AG04449 (cell line): ENCODE data around the gene FBP2.

Source experiments
- CTCF ChIA-PET: fragments of 350-600 bp; formaldehyde crosslinking; extraction: SDS; loops from one replicate; lab custom pipeline; 2021; ENCODE audit warnings: antibody characterized with exemption; lab: Yijun Ruan, JAX
- POLR2A ChIA-PET: fragments of 400-600, 350-600 bp; formaldehyde crosslinking; extraction: SDS; loops from one replicate; lab custom pipeline; 2020; ENCODE audit warnings: antibody characterized with exemption, inconsistent platforms; lab: Yijun Ruan, JAX
- DNase-seq: peaks from one replicate; pipeline ENCODE4 v3.0.0-alpha.2; 2010; ENCODE audit warnings: low read depth, low spot score
- H3K4me3 ChIP-seq: 2 replicates; pipeline ENCODE4 v1.5.1; 2011; ENCODE audit warnings: low read depth, mild to moderate bottlenecking, control low read depth, low read length
- CTCF ChIP-seq: IDR thresholded peaks from one replicate; pipeline ENCODE4 v1.5.1; 2011; ENCODE audit warnings: mild to moderate bottlenecking, moderate library complexity, low read length, control low read depth, inconsistent platforms; ENCODE audit not compliant: insufficient read depth; ENCODE audit errors: missing control alignments

Gene FBP2

DNA sequence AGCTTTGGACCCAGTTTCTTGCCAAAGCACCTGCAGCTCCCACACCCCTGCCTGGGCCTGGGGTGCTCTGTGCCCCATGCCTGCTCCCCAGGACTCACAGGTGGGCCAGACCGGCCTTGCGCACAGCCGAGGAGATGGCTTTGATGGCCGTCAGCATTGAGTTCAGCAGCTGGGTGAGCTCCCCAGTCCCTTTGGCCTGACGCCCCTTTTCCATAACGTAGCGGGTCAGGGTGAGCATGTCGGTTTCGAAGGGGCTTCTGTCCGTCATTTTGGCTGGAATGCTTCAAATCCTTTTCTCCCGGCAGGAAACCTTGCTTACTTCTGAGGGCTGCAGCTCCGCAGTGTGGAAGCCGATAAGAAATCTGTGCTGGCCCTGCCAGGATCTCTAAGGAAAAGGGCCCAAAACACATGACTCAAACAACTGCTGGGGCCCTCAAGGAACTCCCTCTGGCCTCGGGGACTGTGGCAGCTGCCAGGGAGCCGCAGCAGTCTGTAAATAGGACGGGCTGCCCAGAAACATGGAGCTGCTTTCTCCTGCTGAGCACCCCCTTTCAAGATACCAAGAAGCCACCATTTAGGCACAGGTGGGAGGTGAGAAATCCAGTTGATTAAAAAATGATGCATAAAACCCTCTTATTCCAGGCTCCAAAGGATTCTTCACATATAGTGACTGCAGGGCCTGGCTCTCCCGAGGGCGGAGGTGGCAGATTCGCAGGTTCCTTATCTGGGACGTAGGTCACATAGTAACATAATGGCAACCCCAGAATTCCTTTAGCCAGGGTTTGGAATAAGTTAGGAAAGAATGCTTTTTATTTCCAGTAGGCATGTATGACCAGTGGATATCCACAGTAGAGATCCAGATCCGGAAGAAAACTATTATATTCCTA, at the start of gene FBP2:
Gene FBP2, minus strand, starts transcription at position 366 of the 887 bp plus-strand sequence. Its CDS starts 98 bp downstream, at position 268.
- DNase-seq, result no peak
- CTCF ChIA-PET, result no interaction called here
- no peak within 1 kb of the TSS for H3K4me3 ChIP-seq
- no peak for TF ChIP-seq CTCF
- POLR2A ChIA-PET, result no interaction called here

GRCh38 chr9:94643176-94643575, 49.6 kb upstream of the FBP2 start:
- TF ChIP-seq CTCF, result no peak

DNA sequence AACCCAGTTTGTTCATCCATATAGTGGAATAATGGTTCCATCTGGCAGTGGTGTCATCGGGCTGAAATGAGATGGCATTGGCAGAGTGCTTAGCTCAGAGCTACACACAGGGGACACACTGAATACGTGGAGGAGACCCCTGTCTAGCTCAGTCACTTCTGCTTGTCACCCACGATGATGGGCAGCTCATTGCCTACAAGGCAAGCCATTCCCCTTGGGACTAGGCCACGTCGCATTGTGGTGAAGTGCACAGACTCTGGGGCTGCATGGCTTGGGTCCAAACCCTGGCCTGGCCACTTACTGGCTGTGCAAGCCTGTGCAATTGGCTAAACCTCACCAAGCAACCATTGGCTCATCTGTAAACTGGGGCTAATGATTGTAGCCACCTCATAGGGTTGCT, 48.9 kb upstream of the FBP2 start:
- no peak for TF ChIP-seq CTCF
- no peak overlapping the region for H3K4me3 ChIP-seq
- ChIA-PET POLR2A (no interaction called here), CTCF (interaction anchor here (0.8 kb wide), 1 partner anchor 38 kb away, joined by 3 read pairs; no protein-coding TSS in a partner anchor)
- DNase-seq, result no peak

More at GRCh38 chr9:94643176-94643575, 49.6 kb upstream of the FBP2 start:
- ChIA-PET CTCF (interaction anchor here (0.8 kb wide), 1 partner anchor 38 kb away, joined by 3 read pairs; no protein-coding TSS in a partner anchor), POLR2A (no interaction called here)
- DNase-seq, result no peak
- no peak overlapping the region for H3K4me3 ChIP-seq

DNA sequence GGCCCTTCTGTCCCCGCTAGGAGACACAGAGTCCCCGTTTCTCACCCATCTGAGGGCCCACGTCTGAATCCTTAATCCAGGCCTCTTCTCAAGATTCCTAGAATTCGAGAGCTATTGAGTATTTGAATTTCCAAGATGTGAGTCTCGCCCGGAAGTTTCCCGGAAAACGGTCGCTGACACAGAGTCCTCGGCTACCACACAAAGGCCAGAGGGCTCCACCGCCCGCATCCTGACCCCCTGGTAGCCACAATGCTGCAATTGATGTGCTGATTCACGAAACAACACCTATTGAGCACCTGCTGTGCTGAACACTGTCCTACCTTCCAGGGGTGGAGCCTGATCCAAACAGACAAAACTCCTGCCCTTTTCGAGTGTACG, 46.4 kb upstream of the FBP2 start:
- ChIA-PET CTCF (interaction anchor here (1.0 to 1.3 kb wide), 2 partner anchors 8 to 36 kb away, joined by 3 to 5 read pairs; no protein-coding TSS in a partner anchor), POLR2A (interaction anchor here (1.1 kb wide), 1 partner anchor 9 kb away, joined by 3 read pairs; no protein-coding TSS in a partner anchor)
- TF ChIP-seq CTCF, result no peak
- H3K4me3 ChIP-seq, result no peak overlapping the region
- no peak for DNase-seq

GRCh38 chr9:94639061-94639998, 45.7 kb upstream of the FBP2 start, which contains the start of gene FBP1:
Gene FBP1, minus strand, starts transcription at chr9:94639518. Its CDS starts 208 bp downstream, at chr9:94639310.
- POLR2A ChIA-PET, result interaction anchor here (1.1 kb wide), 1 partner anchor 10 kb away, joined by 3 read pairs; no protein-coding TSS in a partner anchor
- CTCF ChIA-PET, result interaction anchor here (1.0 to 1.3 kb wide), 2 partner anchors 9 to 36 kb away, joined by 3 to 5 read pairs; no protein-coding TSS in a partner anchor
- DNase-seq, result no peak
- no peak for TF ChIP-seq CTCF
- H3K4me3 ChIP-seq, result peak within 1 kb of the TSS; percentile 39
